ENCODE results near the gene ERG28. TPM values are rescaled to one million over a fixed set of nuclear protein-coding genes. Genes with fewer than 3 reads are reported as not detected.

The ERG28 gene
- total and polyA plus RNA-seq, 2 of the 13 experiments (the other 11 are each of a cell fraction or from before 2014, with no cell fraction given): 27.3 to 32.3 TPM

- TF ChIP-seq ZNF574 (CRISPR knock-in tag; IDR thresholded peaks at IDR 0.05): peak; percentile 89
- TF ChIP-seq EHMT2 (IDR thresholded peaks at IDR 0.05; ENCODE audit: borderline replicate concordance, low read depth, low read length): peak; percentile 39; the same call in 1 of the 2 replicates
- TF ChIP-seq ZNF136 (CRISPR knock-in tag; IDR thresholded peaks at IDR 0.05; ENCODE audit: low read depth): peak; percentile 45; the same call in 1 of the 2 replicates
- no peak for TF ChIP-seq PAX8 (CRISPR knock-in tag; IDR thresholded peaks at IDR 0.05; ENCODE audit: borderline replicate concordance)
- TF ChIP-seq SP1 (IDR thresholded peaks at IDR 0.05): no peak
- TF ChIP-seq SP1 (CRISPR knock-in tag; IDR thresholded peaks at IDR 0.05): peak; percentile 48; the same call in 1 of the 2 replicates
- TF ChIP-seq CSRNP1 (CRISPR knock-in tag; IDR thresholded peaks at IDR 0.05): 0 out of 2 replicates have a peak, but pooled peaks have one; percentile 31
- peak; percentile 99 for TF ChIP-seq MIER3 (CRISPR knock-in tag; IDR thresholded peaks at IDR 0.05; ENCODE audit: borderline replicate concordance)
- peak; percentile 87 for TF ChIP-seq ZNF605 (CRISPR knock-in tag; IDR thresholded peaks at IDR 0.05)
- TF ChIP-seq ZNF569 (CRISPR knock-in tag; IDR thresholded peaks at IDR 0.05; ENCODE audit: borderline replicate concordance): no peak
- peak; percentile 47; the same call in 1 of the 2 replicates for TF ChIP-seq GTF2F1 (IDR thresholded peaks at IDR 0.05; ENCODE audit: low read length)
- peak; percentile 95 for TF ChIP-seq AHDC1 (CRISPR knock-in tag; IDR thresholded peaks at IDR 0.05; ENCODE audit: borderline replicate concordance)
- TF ChIP-seq PLSCR1 (CRISPR knock-in tag; IDR thresholded peaks at IDR 0.05; ENCODE audit: borderline replicate concordance): no peak
- TF ChIP-seq GRHL1 (CRISPR knock-in tag; conservative IDR thresholded peaks at IDR 0.05): no peak
These were observed 12.4 kb downstream of the ERG28 start (continued) for GRCh38 chr14:75648066-75648838.

All from HepG2 (cell line).